ENCODE results near the gene LRP1.

The LRP1 gene

GRCh38 chr12:57127726-57128518, at the start of gene LRP1:
Gene LRP1, plus strand, starts transcription at chr12:57128483. Its CDS starts 482 bp downstream, at chr12:57128965.
- peak; percentile 59 for DNase-seq

- peak; percentile 100 for DNase-seq
Observed at GRCh38 chr12:57078519-57079404, 49.5 kb upstream of the LRP1 start, which contains the start of gene NEMP1. Gene NEMP1, minus strand, starts transcription at chr12:57078791. Its CDS starts 46 bp downstream, at chr12:57078745.

GRCh38 chr12:57079821-57080220, 48.5 kb upstream of the LRP1 start:
- no peak for DNase-seq

GRCh38 chr12:57080855-57081254, 47.4 kb upstream of the LRP1 start:
- DNase-seq, result no peak

- no peak for DNase-seq
Observed at GRCh38 chr12:57085999-57086492, 42.2 kb upstream of the LRP1 start.

- no peak for DNase-seq
Observed at GRCh38 chr12:57086493-57087009, 41.7 kb upstream of the LRP1 start.

GRCh38 chr12:57087010-57087690, 41.1 kb upstream of the LRP1 start:
- no peak for DNase-seq

GRCh38 chr12:57087691-57088353, 40.5 kb upstream of the LRP1 start:
- no peak for DNase-seq

GRCh38 chr12:57088354-57089270, 39.7 kb upstream of the LRP1 start, which contains the start of gene NAB2:
Gene NAB2, plus strand, starts transcription at chr12:57089114. Its CDS starts 158 bp downstream, at chr12:57089272.
- DNase-seq, result peak; percentile 74

- no peak for DNase-seq
Observed at GRCh38 chr12:57089271-57090245, 38.7 kb upstream of the LRP1 start.

- DNase-seq, result no peak
Observed at GRCh38 chr12:57090490-57090889, 37.8 kb upstream of the LRP1 start.

- DNase-seq, result no peak
Observed at GRCh38 chr12:57090924-57091637, 37.2 kb upstream of the LRP1 start.

- DNase-seq, result no peak
Observed at GRCh38 chr12:57091638-57092528, 36.4 kb upstream of the LRP1 start.

GRCh38 chr12:57092529-57092862, 35.8 kb upstream of the LRP1 start:
- no peak for DNase-seq

GRCh38 chr12:57092876-57093414, 35.3 kb upstream of the LRP1 start:
- no peak for DNase-seq

GRCh38 chr12:57093415-57094207, 34.7 kb upstream of the LRP1 start:
- no peak for DNase-seq

All from DMS153 (cell line).